Psoas muscle (tissue), 8 donors: ENCODE data around the gene BRAF. TPM values are rescaled to one million over a fixed set of nuclear protein-coding genes. Genes with fewer than 3 reads are reported as not detected.

Source experiments
- ATAC-seq, 4 donors: fragments of 200-7000 bp; cut with Tn5 transposase; one replicate each; pipeline ENCODE4 v1.9.1; 2020; ENCODE audit warnings: moderate library complexity in 3 of 4, mild to moderate bottlenecking in 2 of 4
- DNase-seq, 2 donors: peaks; one replicate each; pipeline ENCODE4 v3.0.0-alpha.2; 2020
- H3K27ac ChIP-seq: fragments of 200-600 bp; one replicate; pipeline ENCODE4 v1.8.0; 2022
- H3K27me3 ChIP-seq, 3 donors: fragments of 200-600 bp in 1 of 3; one replicate each; pipeline versions ENCODE4 v1.6.1 to v1.8.0; 2013 to 2022; ENCODE audit warnings: low read length in 2 of 3, mild to moderate bottlenecking in 2 of 3, moderate library complexity in 1 of 3; ENCODE audit not compliant: insufficient read depth in 3 of 3
- H3K36me3 ChIP-seq, 2 donors: fragments of 200-600 bp in 1 of 2; one replicate each; pipeline versions ENCODE4 v1.6.1 to v1.8.0; 2013 to 2022; ENCODE audit warnings: low read depth in 1 of 2, mild to moderate bottlenecking in 1 of 2, moderate library complexity in 1 of 2; ENCODE audit not compliant: insufficient read depth in 1 of 2
- H3K4me1 ChIP-seq: fragments of 200-600 bp; one replicate; pipeline ENCODE4 v1.8.0; 2022
- H3K4me3 ChIP-seq: fragments of 200-600 bp; one replicate; pipeline ENCODE4 v1.8.0; 2022; ENCODE audit warnings: mild to moderate bottlenecking
- H3K9me3 ChIP-seq: fragments of 200-600 bp; one replicate; pipeline ENCODE4 v1.8.0; 2022
- WGBS, 3 donors: extraction: QIAGEN DNeasy Blood & Tissue Kit; methylation state at CpG; one replicate each; pipeline versions ENCODE4 v1.1.6 to v1.1.7; 2013; 5-methylcytosine and 5-hydroxymethylcytosine counted together
- intact Hi-C, 2 donors: fragments of 100-400 bp; cut with DNase I; formaldehyde crosslinking; loops; one replicate each; pipeline versions ENCODE4 v1.11.0 to v1.14.2; 2022
- polyA plus RNA-seq, 3 donors: library from polyadenylated mRNA; stranded (reverse); fragments of 200-250 nt; gene quantifications; one replicate each; pipeline ENCODE4 v1.2.3, GENCODE V29; 2013
- total RNA-seq, 4 donors: library from RNA; stranded (reverse); fragmentation: NEBNext Ultra II Directional in 2 of 4; extraction: Animal tissue kit (Norgen Biotek cat#: 25700) in 2 of 4; gene quantifications; one replicate each; pipeline versions ENCODE4 v1.2.1 to v1.2.4, GENCODE V29; 2021 to 2023
- TF ChIP-seq, protein P1 (sequence below): fragments of 200-600 bp; IDR thresholded peaks from one replicate; pipeline ENCODE4 v1.8.0; 2022; ENCODE audit warnings: antibody characterized with exemption
- donor health status: healthy with polysubstance abuse.
- donor health status: DM: no; HTN: no; CAD: no; lungs with moderate emphysema.
- donor health status: Bipolar disorder and iron deficiency.
- donor health status: healthy.
- donor health status: DM: yes; HTN: yes; CAD: no.
- donor health status: DM: no; HTN: no; CAD: no.
- donor health status: DM: no; HTN: no; CAD: no.
- donor health status: DM: yes; HTN: yes; CAD: no.

Gene BRAF
- total and polyA plus RNA-seq, 7 donors = 5.0 to 22.6 (median 16.8) TPM

DNA sequence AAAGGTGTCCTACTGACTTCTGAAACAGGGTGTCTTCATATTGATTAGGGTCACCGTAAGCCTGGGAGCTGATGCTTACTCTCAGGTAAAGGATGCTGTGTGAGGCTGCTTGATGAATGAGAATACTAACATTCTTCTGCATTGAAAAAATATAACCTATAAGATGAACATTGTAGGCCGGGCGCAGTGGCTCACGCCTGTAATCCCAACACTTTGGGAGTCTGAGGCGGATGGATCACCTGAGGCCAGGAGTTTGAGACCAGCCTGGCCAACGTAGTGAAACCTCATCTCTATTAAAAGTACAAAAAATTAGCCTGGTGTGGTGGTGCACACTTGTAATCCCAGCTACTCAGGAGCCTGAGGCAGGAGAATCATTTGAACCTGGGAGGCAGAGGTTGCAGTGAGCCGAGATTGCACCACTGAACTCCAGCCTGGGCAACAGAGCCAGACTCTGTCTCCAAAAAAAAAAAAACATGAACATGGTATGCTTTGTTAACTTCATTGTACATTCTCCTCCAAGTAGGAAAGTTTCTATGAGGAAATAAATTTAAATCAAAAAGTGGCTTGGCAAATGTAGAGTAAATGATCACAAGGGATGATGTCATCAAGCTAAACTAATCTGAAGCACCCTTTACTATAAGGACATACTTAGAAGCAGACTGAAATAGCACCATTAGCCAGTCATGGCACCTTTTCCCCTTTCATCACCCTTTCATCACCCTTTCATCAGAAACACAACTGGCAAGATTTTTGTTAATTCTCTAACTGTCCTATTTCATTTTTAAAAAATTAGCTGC, 1.5 kb upstream of the BRAF start:
- TF ChIP-seq, protein P1, sequence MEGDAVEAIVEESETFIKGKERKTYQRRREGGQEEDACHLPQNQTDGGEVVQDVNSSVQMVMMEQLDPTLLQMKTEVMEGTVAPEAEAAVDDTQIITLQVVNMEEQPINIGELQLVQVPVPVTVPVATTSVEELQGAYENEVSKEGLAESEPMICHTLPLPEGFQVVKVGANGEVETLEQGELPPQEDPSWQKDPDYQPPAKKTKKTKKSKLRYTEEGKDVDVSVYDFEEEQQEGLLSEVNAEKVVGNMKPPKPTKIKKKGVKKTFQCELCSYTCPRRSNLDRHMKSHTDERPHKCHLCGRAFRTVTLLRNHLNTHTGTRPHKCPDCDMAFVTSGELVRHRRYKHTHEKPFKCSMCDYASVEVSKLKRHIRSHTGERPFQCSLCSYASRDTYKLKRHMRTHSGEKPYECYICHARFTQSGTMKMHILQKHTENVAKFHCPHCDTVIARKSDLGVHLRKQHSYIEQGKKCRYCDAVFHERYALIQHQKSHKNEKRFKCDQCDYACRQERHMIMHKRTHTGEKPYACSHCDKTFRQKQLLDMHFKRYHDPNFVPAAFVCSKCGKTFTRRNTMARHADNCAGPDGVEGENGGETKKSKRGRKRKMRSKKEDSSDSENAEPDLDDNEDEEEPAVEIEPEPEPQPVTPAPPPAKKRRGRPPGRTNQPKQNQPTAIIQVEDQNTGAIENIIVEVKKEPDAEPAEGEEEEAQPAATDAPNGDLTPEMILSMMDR = no peak
- Histone ChIP-seq H3K4me3 (no peak overlapping the region), H3K9me3 (no peaks in the 10 kb centered on the region), H3K27ac (no peak overlapping the region), H3K36me3 (no peaks in the 10 kb centered on the region), H3K4me1 (peaks cover 26% of the 10 kb centered on the region), H3K27me3 (no peaks in the 10 kb centered on the region)
- DNase-seq = no peak
- intact Hi-C loops = loop anchor here (5.0 to 10.0 kb wide), 2 partner anchors 119 to 231 kb away; partner anchors contain the start of gene NDUFB2 (in 1 of the 2)
- 95 to 97% (median 96%) methylated on average over 7 of the region's 7 CpGs for WGBS, 3 donors
- no peak for ATAC-seq

GRCh38 chr7:140924019-140924820, 509 bp downstream of the BRAF start:
- H3K4me1 ChIP-seq = peaks cover 31% of the 10 kb centered on the region
- intact Hi-C loops = loop anchor here in 1 of 2 donors (10.0 kb wide), 1 partner anchor 229 kb away; the partner anchor contains the start of gene NDUFB2

DNA sequence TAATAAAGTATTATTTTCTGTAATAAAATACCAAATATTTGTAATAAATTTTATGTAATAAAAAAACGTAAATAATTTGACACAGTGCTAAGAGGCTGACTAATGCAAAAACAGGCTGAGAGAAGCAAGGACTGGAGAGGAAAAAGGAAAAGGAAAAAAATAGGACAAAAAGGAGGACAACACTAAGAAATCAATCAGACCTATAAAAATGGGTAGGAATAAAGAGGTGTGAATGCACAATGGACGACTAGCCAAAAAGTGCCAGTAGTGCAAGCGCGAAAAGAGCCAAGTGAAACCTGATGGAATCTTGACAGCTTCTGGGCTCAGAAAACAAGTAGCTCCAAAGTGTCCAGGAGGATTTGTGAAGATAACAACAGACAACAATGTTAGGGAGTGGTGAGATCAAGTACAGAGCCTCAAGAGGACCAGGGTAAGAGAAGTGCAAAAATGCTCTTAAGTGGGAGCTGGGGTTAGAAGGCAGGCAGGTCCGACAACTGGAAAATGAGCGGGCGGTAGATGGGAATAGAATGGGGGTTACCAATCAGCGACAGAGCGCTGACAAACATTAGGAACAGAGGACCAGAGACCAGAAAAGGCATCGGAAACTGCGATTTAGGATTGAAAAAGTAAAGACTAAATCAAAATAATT, 1.2 kb downstream of the BRAF start:
- H3K27me3 ChIP-seq = no peaks in the 10 kb centered on the region
- peaks cover 31% of the 10 kb centered on the region for H3K4me1 ChIP-seq
- H3K27ac ChIP-seq = peak overlapping the region; percentile 98
- H3K36me3 ChIP-seq = no peaks in the 10 kb centered on the region
- intact Hi-C loops = loop anchor here in 1 of 2 donors (1.0 to 10.0 kb wide), 2 partner anchors 115 to 229 kb away; partner anchors contain the start of gene NDUFB2
- ATAC-seq = peak in 1 of 4 donors; percentile 35
- peak overlapping the region; percentile 84 for H3K4me3 ChIP-seq
- TF ChIP-seq, protein P1 = no peak
- DNase-seq = no peak
- WGBS, 3 donors = 2 to 3% (median 2%) methylated on average over 11 of the region's 11 CpGs
- no peaks in the 10 kb centered on the region for H3K9me3 ChIP-seq

More at GRCh38 chr7:140924019-140924820, 509 bp downstream of the BRAF start:
- ATAC-seq (peak; percentile 84 to 88 (median 86)), DNase-seq (peak; percentile 76 to 90)
- Histone ChIP-seq H3K27me3 (no peaks in the 10 kb centered on the region), H3K36me3 (no peaks in the 10 kb centered on the region), H3K27ac (peak overlapping the region; percentile 98), H3K4me3 (peak overlapping the region; percentile 84), H3K9me3 (no peaks in the 10 kb centered on the region)
- TF ChIP-seq, protein P1 = no peak
- WGBS, 3 donors = 0 to 1% (median 0%) methylated on average over 40 to 66 of the region's 69 CpGs

DNA sequence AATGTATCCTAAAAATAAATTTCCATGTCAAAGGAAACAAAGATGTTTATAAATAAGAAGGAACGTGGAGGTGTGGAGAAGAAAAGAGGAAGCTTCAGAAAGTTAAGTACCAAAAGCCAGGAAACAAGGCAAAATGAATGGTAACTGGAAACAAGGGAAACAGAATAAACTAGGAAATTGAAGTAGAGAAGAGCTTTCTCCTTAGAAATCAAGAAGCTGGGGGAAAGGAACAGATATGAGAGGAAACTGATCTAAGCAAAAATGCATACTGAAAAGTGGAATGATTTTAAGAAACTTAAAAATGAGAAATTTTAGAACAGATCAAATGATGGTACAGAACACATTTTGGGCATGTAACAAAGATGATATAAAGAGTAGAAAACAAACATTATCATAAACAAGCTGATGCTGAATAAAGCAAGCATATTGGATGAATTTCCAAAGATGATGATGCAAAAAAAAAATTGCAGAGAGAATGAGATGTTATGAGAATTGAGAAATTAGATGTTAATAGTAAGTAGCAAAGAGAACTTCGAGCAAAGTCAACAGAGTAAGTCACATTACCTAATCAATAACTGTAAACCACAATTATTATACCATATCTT, 1.9 kb downstream of the BRAF start:
- H3K36me3 ChIP-seq = no peaks in the 10 kb centered on the region
- 46 to 56% (median 55%) methylated on average over 2 of the region's 2 CpGs for WGBS, 3 donors
- no peaks in the 10 kb centered on the region for H3K27me3 ChIP-seq
- no peaks in the 10 kb centered on the region for H3K9me3 ChIP-seq
- no peak overlapping the region for H3K27ac ChIP-seq
- DNase-seq = no peak
- ATAC-seq = no peak
- TF ChIP-seq, protein P1 = no peak
- H3K4me3 ChIP-seq = peak overlapping the region; percentile 84
- intact Hi-C loops = loop anchor here in 1 of 2 donors (1.0 to 10.0 kb wide), 2 partner anchors 115 to 228 kb away; partner anchors contain the start of gene NDUFB2
- peaks cover 31% of the 10 kb centered on the region for H3K4me1 ChIP-seq
